ENCODE measurements around the gene CD8A.

GRCh38 chr2:86769838-86770237 is 20.9 kb downstream of the CD8A start:
- TF ChIP-seq, protein P1, sequence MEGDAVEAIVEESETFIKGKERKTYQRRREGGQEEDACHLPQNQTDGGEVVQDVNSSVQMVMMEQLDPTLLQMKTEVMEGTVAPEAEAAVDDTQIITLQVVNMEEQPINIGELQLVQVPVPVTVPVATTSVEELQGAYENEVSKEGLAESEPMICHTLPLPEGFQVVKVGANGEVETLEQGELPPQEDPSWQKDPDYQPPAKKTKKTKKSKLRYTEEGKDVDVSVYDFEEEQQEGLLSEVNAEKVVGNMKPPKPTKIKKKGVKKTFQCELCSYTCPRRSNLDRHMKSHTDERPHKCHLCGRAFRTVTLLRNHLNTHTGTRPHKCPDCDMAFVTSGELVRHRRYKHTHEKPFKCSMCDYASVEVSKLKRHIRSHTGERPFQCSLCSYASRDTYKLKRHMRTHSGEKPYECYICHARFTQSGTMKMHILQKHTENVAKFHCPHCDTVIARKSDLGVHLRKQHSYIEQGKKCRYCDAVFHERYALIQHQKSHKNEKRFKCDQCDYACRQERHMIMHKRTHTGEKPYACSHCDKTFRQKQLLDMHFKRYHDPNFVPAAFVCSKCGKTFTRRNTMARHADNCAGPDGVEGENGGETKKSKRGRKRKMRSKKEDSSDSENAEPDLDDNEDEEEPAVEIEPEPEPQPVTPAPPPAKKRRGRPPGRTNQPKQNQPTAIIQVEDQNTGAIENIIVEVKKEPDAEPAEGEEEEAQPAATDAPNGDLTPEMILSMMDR (IDR thresholded peaks at IDR 0.05): no peak
- no peak for TF ChIP-seq POLR2A (IDR thresholded peaks at IDR 0.05)
